ENCODE measurements around the gene ZNF296.

ZNF296 gene

DNA sequence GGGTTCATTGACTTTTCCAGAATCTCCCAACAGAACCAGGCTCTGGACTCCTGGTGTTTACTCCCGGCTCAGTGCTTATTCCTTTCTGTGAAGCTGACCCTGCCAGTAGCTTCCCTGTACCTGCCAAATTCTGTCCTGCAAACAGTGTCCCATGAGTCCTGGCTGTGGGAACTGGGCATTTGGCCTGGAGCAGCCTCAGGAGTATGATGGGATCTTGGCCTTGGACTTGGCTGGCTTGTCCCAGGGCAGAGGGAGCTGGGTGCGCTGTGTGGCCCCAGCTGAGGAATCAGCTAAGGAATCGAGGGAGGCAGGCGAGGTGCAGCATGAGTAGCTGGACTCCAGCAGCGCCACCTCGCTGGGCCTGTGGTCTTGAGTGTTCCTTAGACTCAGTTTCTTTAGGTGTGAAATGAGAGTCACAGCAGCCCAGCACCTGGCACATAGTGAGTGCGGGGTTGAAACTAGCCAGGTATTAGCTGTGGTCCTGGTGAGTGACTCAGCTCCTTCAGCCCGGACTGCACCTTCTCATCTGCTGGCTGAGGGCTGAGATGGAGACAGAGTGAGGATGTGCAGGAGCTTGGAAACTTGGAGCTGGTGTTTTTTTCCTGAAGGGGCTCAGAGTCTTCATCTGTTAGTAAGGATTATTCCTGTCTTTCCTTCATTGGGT lies 27.1 kb downstream of the ZNF296 start:
- Histone ChIP-seq H3K4me1 (no peaks in the 10 kb centered on the region), H3K9me3 (no peaks in the 10 kb centered on the region), H3K27me3 (no peaks in the 10 kb centered on the region), H3K4me3 (ENCODE audit: low read depth, low read length) (no peak overlapping the region), H3K36me3 (peaks cover 41% of the 10 kb centered on the region)
- no peak for DNase-seq
- TF ChIP-seq CTCF (IDR thresholded peaks at IDR 0.05; ENCODE audit: low read depth, low read length) = no peak

GRCh38 chr19:45047188-45047797 lies 29.0 kb downstream of the ZNF296 start:
- no peak for DNase-seq
- Histone ChIP-seq H3K36me3 (peaks cover 39% of the 10 kb centered on the region), H3K4me3 (ENCODE audit: low read depth, low read length) (no peak overlapping the region), H3K27me3 (no peaks in the 10 kb centered on the region), H3K9me3 (no peaks in the 10 kb centered on the region), H3K4me1 (no peaks in the 10 kb centered on the region)
- no peak for TF ChIP-seq CTCF (IDR thresholded peaks at IDR 0.05; ENCODE audit: low read depth, low read length)

GRCh38 chr19:45046355-45046754 lies 29.9 kb downstream of the ZNF296 start:
- Histone ChIP-seq H3K27me3 (no peaks in the 10 kb centered on the region), H3K36me3 (peaks cover 44% of the 10 kb centered on the region), H3K9me3 (no peaks in the 10 kb centered on the region), H3K4me3 (ENCODE audit: low read depth, low read length) (no peak overlapping the region), H3K4me1 (no peaks in the 10 kb centered on the region)
- DNase-seq = no peak
- TF ChIP-seq CTCF (IDR thresholded peaks at IDR 0.05; ENCODE audit: low read depth, low read length) = no peak

- H3K36me3 ChIP-seq = peaks cover 47% of the 10 kb centered on the region
- no peak overlapping the region for H3K4me3 ChIP-seq (ENCODE audit: low read depth, low read length)
- no peaks in the 10 kb centered on the region for H3K4me1 ChIP-seq
- TF ChIP-seq CTCF (IDR thresholded peaks at IDR 0.05; ENCODE audit: low read depth, low read length) = no peak
- no peaks in the 10 kb centered on the region for H3K9me3 ChIP-seq
- no peaks in the 10 kb centered on the region for H3K27me3 ChIP-seq
- no peak for DNase-seq
Measured at GRCh38 chr19:45045671-45046353, 30.5 kb downstream of the ZNF296 start.

DNA sequence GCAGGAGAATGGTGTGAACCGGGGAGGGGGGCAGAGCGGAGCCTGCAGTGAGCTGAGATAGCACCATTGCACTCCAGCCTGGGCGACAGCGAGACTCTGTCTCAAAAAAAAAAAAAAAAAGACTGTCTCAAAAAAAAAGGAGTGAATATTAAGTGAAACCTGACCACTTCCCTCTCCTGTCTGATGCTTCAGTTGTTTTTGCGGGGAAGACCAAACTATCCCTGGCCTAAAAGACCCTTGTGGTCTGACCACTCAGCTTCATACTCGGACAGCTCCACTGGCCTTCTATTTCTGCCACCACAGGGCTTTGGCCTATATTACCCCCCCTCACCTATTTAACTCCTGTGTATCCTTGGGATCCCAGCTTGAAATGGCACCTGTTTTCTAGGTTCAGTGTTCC lies 35.2 kb downstream of the ZNF296 start:
- Histone ChIP-seq H3K27me3 (no peaks in the 10 kb centered on the region), H3K4me1 (peaks cover 3% of the 10 kb centered on the region; the same call in 1 of the 2 replicates), H3K36me3 (peaks cover 53% of the 10 kb centered on the region), H3K9me3 (no peaks in the 10 kb centered on the region), H3K4me3 (ENCODE audit: low read depth, low read length) (no peak overlapping the region)
- TF ChIP-seq CTCF (IDR thresholded peaks at IDR 0.05; ENCODE audit: low read depth, low read length) = no peak
- DNase-seq = no peak
